K562 (cell line): Measurements from ENCODE around the gene DLGAP1. TPM values are rescaled to one million over a fixed set of nuclear protein-coding genes. Genes with fewer than 3 reads are reported as not detected.

Source experiments
- ATAC-seq: fragments of 200-7000 bp; cut with Tn5 transposase; 3 replicates; pipeline ENCODE4 v1.9.1; 2020; ENCODE audit warnings: moderate library complexity
- BruUV-seq: library from RNA; stranded (reverse); fragments of 400-500 nt; replicated peaks from 2 replicates; lab custom pipeline; 2021; lab: Mats Ljungman, UMichigan
- CTCF ChIA-PET: fragments of 300-600 bp; formaldehyde crosslinking; extraction: SDS; loops from one replicate; lab custom pipeline; 2021; ENCODE audit warnings: low intra/inter-chr PET ratio; lab: Yijun Ruan, JAX
- POLR2A ChIA-PET: fragments of 300-600, 350-650 bp; sonication (Branson Sonifier 250); formaldehyde crosslinking; extraction: SDS; loops from one replicate; lab custom pipeline; 2021; ENCODE audit warnings: antibody characterized with exemption, inconsistent platforms; lab: Yijun Ruan, JAX
- DNase-seq, 4 experiments: peaks; one replicate each; pipeline versions ENCODE4 v3.0.0 to v3.0.0-alpha.2; 2011 to 2018; ENCODE audit warnings: low spot score in 3 of 4, mixed read lengths in 3 of 4; ENCODE audit errors: extremely low read depth in 1 of 4
- FAIRE-seq: peaks from 2 replicates; lab custom pipeline; 2011; peaks lifted over from hg19 to GRCh38; lab: Jason Lieb, UNC
- H2AFZ ChIP-seq: 2 replicates; pipeline ENCODE4 v1.6.0; 2011; ENCODE audit warnings: low read depth, low read length, control low read depth, inconsistent platforms
- H3K27ac ChIP-seq: fragments of 200-600 bp; 3 replicates; pipeline ENCODE4 v1.8.0; 2011; ENCODE audit warnings: low read depth, mild to moderate bottlenecking, control low read depth, inconsistent platforms, low read length, moderate library complexity, mixed read lengths; ENCODE audit errors: extremely low read depth
- H3K27me3 ChIP-seq, 2 experiments: fragments of 300-600 bp in 1 of 2; 2 replicates in 1 of 2; 3 replicates in 1 of 2; pipeline versions ENCODE4 v1.6.0 to v1.8.0; 2011; ENCODE audit warnings: inconsistent platforms in 2 of 2, low read length in 2 of 2, mild to moderate bottlenecking in 1 of 2, mixed read lengths in 1 of 2, moderate library complexity in 1 of 2; ENCODE audit not compliant: control insufficient read depth in 2 of 2, insufficient read depth in 2 of 2
- H3K36me3 ChIP-seq: fragments of 300-600 bp; 3 replicates; pipeline ENCODE4 v1.8.0; 2011; ENCODE audit warnings: mild to moderate bottlenecking, low read length, inconsistent platforms; ENCODE audit not compliant: control insufficient read depth, insufficient read depth
- H3K4me1 ChIP-seq, 2 experiments: fragments of 200-600 bp in 1 of 2; replicated peaks in 1 of 2; 2 replicates in 1 of 2; 3 replicates in 1 of 2; pipeline versions ENCODE4 v1.5.1 to v1.8.0; 2011; ENCODE audit warnings: inconsistent platforms in 2 of 2, low read length in 2 of 2, mild to moderate bottlenecking in 1 of 2, mixed read lengths in 1 of 2, moderate library complexity in 1 of 2; ENCODE audit not compliant: control insufficient read depth in 2 of 2, insufficient read depth in 2 of 2
- H3K4me2 ChIP-seq: 2 replicates; pipeline ENCODE4 v1.6.1; 2011; ENCODE audit warnings: low read length, control low read depth, inconsistent platforms, mixed read lengths; ENCODE audit not compliant: insufficient read depth
- H3K4me3 ChIP-seq: fragments of 200-600 bp; sonication (generic), shearing (Covaris generic); 2 replicates; pipeline ENCODE4 v1.5.1; 2016; ENCODE audit warnings: control low read depth, inconsistent platforms
- H3K79me2 ChIP-seq: fragments of 200-600 bp; 3 replicates; pipeline ENCODE4 v1.8.0; 2011; ENCODE audit warnings: low read length, inconsistent platforms; ENCODE audit not compliant: control insufficient read depth, insufficient read depth
- H3K9ac ChIP-seq, 2 experiments: 2 replicates each; pipeline versions ENCODE4 v1.6.0 to v1.6.1; 2011; ENCODE audit warnings: low read depth in 2 of 2, low read length in 2 of 2, control low read depth in 1 of 2, inconsistent platforms in 1 of 2, mild to moderate bottlenecking in 1 of 2, mixed read lengths in 1 of 2; ENCODE audit not compliant: insufficient read depth in 1 of 2
- H3K9me1 ChIP-seq: one replicate; pipeline ENCODE4 v1.6.0; 2011; ENCODE audit warnings: inconsistent platforms, mild to moderate bottlenecking, low read length, moderate library complexity; ENCODE audit not compliant: control insufficient read depth, insufficient read depth
- H3K9me3 ChIP-seq: replicated peaks from 2 replicates; pipeline ENCODE4 v1.5.1; 2011; ENCODE audit warnings: low read depth, low read length, inconsistent platforms; ENCODE audit not compliant: control insufficient read depth, insufficient read depth
- H4K20me1 ChIP-seq: replicated peaks from 2 replicates; pipeline ENCODE4 v1.6.1; 2011; ENCODE audit warnings: low read length, inconsistent platforms, mixed read lengths; ENCODE audit not compliant: control insufficient read depth, insufficient read depth
- CHAMP1 ChIP-seq: fragments of 450-650 bp; IDR thresholded peaks from 2 replicates; pipeline ENCODE4 v1.6.1; 2016; ENCODE audit warnings: mild to moderate bottlenecking
- REST ChIP-seq, 2 experiments: fragments of 450-650 bp; formaldehyde crosslinking in 1 of 2; IDR thresholded peaks; 2 replicates each; pipeline versions ENCODE4 v1.4.0 to v1.6.1; 2014 to 2020; ENCODE audit warnings: mild to moderate bottlenecking in 2 of 2, borderline replicate concordance in 1 of 2, low read depth in 1 of 2
- WGBS: fragments of 100-300 bp; shearing (Covaris generic); methylation state at CpG from one replicate; pipeline ENCODE4 v1.1.6; 2016; ENCODE audit warnings: low coverage, mixed read lengths; ENCODE audit not compliant: insufficient coverage; ENCODE audit errors: missing lambda C conversion rate; 5-methylcytosine and 5-hydroxymethylcytosine counted together
- in situ Hi-C: fragments of 300-500 bp; cut with MboI; formaldehyde crosslinking; loops from 4 replicates; pipeline ENCODE4 v1.15.0; 2018; ENCODE audit warnings: inconsistent platforms, mixed read lengths
- intact Hi-C: fragments of 100-400 bp; cut with micrococcal nuclease; formaldehyde crosslinking; loops from 2 replicates; pipeline ENCODE4 v1.14.2; 2022
- polyA plus RNA-seq, 8 experiments: library from polyadenylated mRNA; depleted of rRNA in 4 of 8; stranded (reverse) in 5 of 8; unstranded in 3 of 8; fragments of >200 nt; fragmentation: Nextera tagmentation in 2 of 8; fragmentation: Illumina TruSeq in 1 of 8; extraction: Ambion mirVana in 2 of 8; extraction: Trizol in 1 of 8; gene quantifications; 2 replicates each; pipeline versions ENCODE4 v1.2.1 to v1.2.3, GENCODE V29; 2011 to 2014; ENCODE audit warnings: inconsistent platforms in 1 of 8, missing spikeins in 1 of 8
- total RNA-seq, 7 experiments: library from RNA; depleted of rRNA in 6 of 7; stranded (reverse); fragments of >200 nt in 6 of 7; fragmentation: Illumina TruSeq in 2 of 7; extraction: Trizol in 2 of 7; gene quantifications; 2 replicates each; pipeline versions ENCODE4 v1.2.1 to v1.2.3, GENCODE V29; 2011 to 2021; ENCODE audit warnings: low replicate concordance in 1 of 7

DLGAP1 gene
- total and polyA plus RNA-seq, 9 of the 15 experiments (the other 6 are each of a cell fraction or from before 2014, with no cell fraction given), result 0.04 to 0.22 (median 0.08) TPM

- DNase-seq (no peak), ATAC-seq (no peak), FAIRE-seq (no peak)
- intact Hi-C loops, result no loop called here
- 25% methylated on average over 2 of the region's 2 CpGs for WGBS
- H3K4me2 ChIP-seq, result no peak overlapping the region
- ChIA-PET CTCF (no interaction called here), POLR2A (no interaction called here)
- no peaks in the 10 kb centered on the region for H4K20me1 ChIP-seq
- H3K4me3 ChIP-seq, result no peak overlapping the region
- no peaks in the 10 kb centered on the region for H3K9me3 ChIP-seq
- no peak overlapping the region for H3K9ac ChIP-seq
- in situ Hi-C loops, result no loop called here
- no peaks in the 10 kb centered on the region for H3K79me2 ChIP-seq
- no TSS peak for BruUV-seq
- no peaks in the 10 kb centered on the region for H3K27me3 ChIP-seq
- H2AFZ ChIP-seq, result no peak overlapping the region
- no peaks in the 10 kb centered on the region for H3K36me3 ChIP-seq
- TF ChIP-seq CHAMP1, result no peak
- no peaks in the 10 kb centered on the region for H3K9me1 ChIP-seq
- no peak overlapping the region for H3K27ac ChIP-seq
- H3K4me1 ChIP-seq, result peaks cover 0 to 3% of the 10 kb centered on the region in 2 experiments; a peak in 1 of 5 replicates
These were observed 900.2 kb downstream of the DLGAP1 start for GRCh38 chr18:3554811-3555427.

- Histone ChIP-seq H3K9ac (no peak overlapping the region), H4K20me1 (no peaks in the 10 kb centered on the region), H3K9me3 (no peaks in the 10 kb centered on the region), H3K9me1 (no peaks in the 10 kb centered on the region), H3K27ac (no peak overlapping the region), H3K4me2 (no peak overlapping the region), H3K4me1 (peaks cover 0 to 3% of the 10 kb centered on the region in 2 experiments; a peak in 1 of 5 replicates), H3K4me3 (no peak overlapping the region), H2AFZ (peak overlapping the region; percentile 34; the same call in 1 of the 2 replicates), H3K79me2 (no peaks in the 10 kb centered on the region), H3K36me3 (no peaks in the 10 kb centered on the region), H3K27me3 (no peaks in the 10 kb centered on the region)
- FAIRE-seq (no peak), ATAC-seq (no peak; the same call in 2 of the 3 replicates), DNase-seq (no peak)
- ChIA-PET POLR2A (no interaction called here), CTCF (no interaction called here)
- intact Hi-C loops (no loop called here), in situ Hi-C loops (no loop called here)
- 70% methylated on average over 9 of the region's 9 CpGs for WGBS
- no TSS peak for BruUV-seq
- TF ChIP-seq REST (IDR thresholded peaks at IDR 0.05; ENCODE audit: borderline replicate concordance) (0 out of 2 replicates have a peak, but pooled peaks have one; percentile 22), REST (CRISPR knock-in tag; IDR thresholded peaks at IDR 0.05; ENCODE audit: low read depth) (no peak)
These were observed 901.0 kb downstream of the DLGAP1 start for GRCh38 chr18:3554091-3554601.
